Measurements from ENCODE around the gene MYO3A.

Gene MYO3A

GRCh38 chr10:25933653-25934608 lies at the start of gene MYO3A:
Gene MYO3A, plus strand, starts transcription at chr10:25934229. Its CDS starts 17,882 bp downstream, at chr10:25952111.
- no peak for DNase-seq

DNA sequence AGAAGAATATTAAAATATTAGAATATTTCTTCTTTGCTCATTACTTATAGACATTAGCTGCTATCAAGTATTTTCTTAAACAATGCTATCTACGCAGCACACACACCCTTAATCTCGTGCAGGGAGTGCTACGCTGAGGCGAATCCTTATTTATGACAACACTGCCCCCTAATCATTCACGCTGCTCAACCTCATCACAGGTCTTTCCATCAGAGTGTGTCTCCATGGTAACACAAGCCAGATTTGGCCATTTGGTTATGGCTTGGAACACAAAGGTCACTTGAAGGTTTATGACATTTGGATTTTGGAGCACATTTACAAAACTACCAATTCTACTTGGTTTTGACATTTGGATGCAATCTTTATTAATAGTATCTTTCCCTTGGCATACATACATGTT lies 45.4 kb upstream of the MYO3A start:
- no peak for DNase-seq

DNA sequence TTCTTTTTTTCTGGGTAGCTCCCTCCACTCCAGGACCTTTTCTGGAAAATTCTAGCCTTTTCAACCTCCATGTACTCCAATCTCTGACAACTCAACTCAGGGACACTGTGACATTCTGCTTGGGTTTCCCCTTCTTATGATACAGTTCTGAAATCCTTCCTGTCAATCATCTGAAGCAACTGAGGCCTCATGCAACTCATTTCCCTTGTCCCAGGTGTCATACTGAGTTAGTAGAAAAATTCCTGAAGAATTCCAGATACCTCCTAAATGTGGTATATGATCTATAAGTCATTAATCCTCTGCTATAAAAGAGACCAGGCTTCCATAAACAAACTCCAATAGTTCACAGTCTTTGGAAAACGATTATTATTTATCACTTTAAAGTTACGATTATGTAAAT lies 43.0 kb upstream of the MYO3A start:
- no peak for DNase-seq

GRCh38 chr10:25895856-25896255 lies 38.2 kb upstream of the MYO3A start:
- DNase-seq = no peak

GRCh38 chr10:25896421-25896820 lies 37.6 kb upstream of the MYO3A start:
- no peak for DNase-seq

DNA sequence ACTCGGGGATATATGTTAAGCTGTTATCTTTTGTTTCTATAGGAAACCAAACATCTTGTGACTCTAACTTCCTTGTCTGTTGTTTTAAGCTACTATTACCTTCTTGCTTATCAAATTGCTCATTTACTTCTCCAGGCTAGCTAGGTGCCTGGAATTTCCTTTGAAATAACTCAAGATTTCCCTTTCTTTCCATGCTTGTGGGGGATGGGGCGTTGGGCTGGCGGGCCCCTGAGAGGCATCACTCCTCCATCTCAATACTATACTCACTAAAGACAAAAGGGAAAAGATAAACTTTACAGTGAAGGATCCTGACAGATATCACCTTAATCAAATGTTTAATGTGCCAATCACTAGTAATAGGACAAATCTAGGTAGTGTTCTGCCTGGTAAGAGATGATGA lies 34.7 kb upstream of the MYO3A start:
- no peak for DNase-seq

- no peak for DNase-seq
Measured at GRCh38 chr10:25901199-25901598, 32.8 kb upstream of the MYO3A start.

DNA sequence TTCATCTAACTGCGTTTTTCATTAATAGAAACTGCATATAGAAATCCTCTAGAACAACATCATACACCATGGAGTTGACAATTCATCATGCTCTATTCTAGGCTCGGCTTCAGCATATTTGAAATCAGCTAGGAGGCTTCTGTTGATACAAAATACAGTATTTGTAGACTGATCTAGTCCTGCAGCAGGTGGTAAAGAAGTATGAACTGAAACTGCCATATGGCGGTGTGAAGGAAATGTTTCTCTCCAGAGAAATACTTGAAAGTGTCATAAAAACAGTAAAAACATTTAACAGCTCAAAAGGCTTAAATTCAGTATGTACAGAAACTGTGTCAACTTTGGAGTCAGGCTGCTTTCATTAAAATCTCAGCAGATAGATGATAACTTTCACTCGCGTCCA lies 32.0 kb upstream of the MYO3A start:
- DNase-seq = no peak

GRCh38 chr10:25907261-25907660 lies 26.8 kb upstream of the MYO3A start:
- DNase-seq = no peak

- no peak for DNase-seq
Measured at GRCh38 chr10:25912866-25913265, 21.2 kb upstream of the MYO3A start.

DNA sequence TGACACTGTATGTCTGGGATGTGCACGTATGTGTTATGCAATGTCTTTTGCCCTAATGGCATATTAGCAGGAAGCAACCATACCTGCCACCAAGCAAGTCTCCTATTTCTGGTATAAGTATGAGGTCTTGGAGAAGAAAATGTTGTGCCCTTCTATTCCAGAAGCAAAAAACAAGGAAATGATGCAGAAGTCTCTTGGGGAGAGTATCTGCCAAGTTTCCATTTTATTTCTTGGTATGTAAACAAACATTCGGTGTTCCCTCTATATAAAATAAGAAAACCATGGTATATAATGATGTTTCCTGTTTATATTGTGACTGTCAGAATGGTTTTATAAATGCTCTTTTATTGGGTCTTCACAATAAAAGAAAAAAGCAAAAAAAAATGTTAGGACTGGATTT lies 19.3 kb upstream of the MYO3A start:
- DNase-seq = no peak

DNA sequence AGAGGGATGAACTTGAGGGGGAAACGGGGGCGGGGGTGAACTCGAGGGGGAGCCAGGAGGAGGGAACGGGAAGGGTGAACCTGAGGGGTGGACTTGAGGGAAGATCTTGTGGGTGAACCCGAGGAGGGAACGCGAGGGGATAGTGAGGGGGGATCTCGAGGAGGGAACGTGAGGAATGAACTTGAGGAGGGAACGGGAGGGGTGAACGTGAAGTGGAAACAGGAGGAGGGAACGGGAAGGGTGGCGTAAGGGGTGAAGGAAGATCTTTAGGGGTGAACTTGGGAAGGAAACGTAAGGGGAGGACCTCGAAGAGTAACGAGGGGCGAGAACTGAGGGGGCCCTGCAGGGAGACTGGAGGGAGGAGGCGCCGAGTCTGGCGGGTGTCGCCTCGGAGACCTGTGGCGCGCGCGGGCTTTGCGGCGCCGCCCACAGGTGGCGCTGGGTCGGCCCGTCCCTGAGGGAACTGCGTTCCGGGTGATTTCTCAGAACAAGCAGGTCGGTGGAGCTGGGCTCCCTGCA lies 651 bp downstream of the MYO3A start:
- DNase-seq = no peak

DNA sequence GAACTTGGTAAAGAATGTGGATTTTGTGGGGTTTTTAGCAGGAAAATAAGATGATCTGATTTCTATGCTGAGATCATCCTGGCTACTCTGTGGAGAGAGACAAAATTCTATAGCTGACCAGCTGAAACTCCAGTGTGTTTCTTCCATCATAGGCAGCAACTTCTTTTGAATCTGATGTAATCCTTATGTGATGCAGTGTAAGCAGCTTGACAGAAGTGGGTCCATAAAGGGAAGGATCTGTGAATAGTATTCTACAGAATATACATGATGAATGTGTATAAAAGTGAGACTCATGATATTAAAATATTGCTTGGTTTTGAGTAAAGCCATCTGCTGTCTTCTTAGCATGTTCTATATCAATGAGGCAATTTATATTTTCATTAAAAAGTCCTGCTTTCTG lies 4.4 kb downstream of the MYO3A start:
- no peak for DNase-seq

DNA sequence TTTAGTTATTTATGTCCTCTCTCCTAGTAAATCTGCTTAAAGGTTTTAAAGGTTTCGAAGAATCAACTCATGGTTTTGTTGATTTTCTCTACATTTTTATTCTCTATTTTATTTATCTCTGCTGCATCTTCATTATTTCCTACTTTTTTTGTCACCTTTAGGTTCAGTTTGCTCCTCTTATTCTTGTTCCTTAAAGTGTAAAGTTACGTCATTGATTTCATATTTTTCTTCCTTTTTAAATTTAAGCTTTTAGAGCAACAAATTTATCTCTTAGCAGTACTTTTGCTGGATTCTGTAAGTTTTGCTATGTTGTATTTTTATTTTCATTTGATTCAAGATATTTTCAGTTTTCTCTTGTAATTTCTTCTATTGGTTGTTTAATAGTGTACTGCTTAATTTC lies 10.7 kb downstream of the MYO3A start:
- no peak for DNase-seq

DNA sequence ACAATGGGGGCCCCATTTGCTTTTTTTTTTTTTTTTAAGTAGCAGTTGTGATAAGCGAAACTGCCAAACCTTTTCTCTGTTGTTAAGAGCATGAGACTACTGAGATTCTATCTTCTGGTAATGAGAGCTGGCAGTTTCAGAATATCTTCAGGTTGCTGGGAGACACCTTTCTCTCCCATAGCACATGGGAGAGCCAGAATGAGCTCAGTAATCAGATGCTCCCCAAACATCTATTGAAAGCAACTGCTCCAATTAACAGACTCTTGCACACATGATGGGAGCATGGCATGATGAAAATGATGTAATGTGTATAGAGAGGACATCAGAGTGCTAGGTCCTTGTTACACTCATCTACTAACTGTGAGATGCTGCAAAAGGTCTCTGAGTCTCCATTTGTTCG lies 18.8 kb downstream of the MYO3A start:
- no peak for DNase-seq

GRCh38 chr10:25954851-25955250 lies 20.8 kb downstream of the MYO3A start:
- no peak for DNase-seq

DNA sequence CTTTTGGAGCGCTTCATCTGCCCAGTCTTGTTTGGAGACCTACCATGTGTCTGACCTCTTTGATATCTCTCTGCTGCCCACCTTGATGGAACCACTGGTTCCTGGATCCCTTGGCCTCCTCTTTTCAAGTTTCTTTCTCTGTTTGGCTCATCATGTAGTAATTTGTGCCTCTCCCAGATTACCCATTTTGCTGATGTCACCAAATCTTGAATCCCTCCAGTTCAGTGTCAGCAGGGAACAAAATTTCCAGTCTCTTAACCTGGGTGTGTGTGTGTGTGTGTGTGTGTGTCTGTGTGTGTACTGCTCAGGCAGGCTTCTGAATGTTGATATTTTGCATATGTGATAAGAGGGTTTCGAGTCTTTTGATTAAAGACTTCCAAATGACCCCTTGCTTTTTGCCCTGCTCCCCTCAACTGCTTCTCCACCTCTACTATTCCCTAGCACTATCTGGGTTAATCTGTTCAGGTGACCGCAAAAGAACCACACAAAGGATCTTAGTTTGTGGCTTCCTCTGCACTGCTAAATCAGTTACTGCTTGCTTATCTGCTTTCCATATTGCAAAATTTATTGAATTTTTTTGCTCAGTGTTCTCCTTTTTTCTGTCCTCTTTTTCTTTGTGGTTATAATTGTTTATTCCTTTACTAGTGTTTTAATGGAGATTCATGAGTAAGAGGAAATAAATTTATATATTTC lies 25.7 kb downstream of the MYO3A start:
- DNase-seq = no peak

GRCh38 chr10:25965584-25965983 lies 31.6 kb downstream of the MYO3A start:
- no peak for DNase-seq

DNA sequence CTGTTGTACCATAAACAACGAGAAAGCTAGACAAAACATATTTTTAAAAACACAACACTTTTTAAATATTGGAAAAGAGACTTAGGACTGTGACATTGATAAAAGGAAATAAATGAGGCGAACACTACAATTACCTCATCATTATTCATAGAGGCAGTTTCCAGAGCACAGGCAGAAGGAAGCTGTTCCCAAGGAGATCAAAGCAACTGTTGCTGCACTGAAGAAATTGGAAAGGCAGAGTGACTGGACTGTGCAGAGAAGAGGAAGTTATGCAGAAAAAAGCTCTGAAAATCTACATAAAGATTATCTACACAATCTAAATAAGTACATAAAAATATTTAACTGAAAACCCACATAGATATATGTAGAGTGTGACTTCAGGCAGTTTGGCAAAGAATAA lies 32.8 kb downstream of the MYO3A start:
- peak in 1 of 2 experiments; percentile 5 for DNase-seq

- DNase-seq = no peak
Measured at GRCh38 chr10:25972631-25973030, 38.6 kb downstream of the MYO3A start.

DNA sequence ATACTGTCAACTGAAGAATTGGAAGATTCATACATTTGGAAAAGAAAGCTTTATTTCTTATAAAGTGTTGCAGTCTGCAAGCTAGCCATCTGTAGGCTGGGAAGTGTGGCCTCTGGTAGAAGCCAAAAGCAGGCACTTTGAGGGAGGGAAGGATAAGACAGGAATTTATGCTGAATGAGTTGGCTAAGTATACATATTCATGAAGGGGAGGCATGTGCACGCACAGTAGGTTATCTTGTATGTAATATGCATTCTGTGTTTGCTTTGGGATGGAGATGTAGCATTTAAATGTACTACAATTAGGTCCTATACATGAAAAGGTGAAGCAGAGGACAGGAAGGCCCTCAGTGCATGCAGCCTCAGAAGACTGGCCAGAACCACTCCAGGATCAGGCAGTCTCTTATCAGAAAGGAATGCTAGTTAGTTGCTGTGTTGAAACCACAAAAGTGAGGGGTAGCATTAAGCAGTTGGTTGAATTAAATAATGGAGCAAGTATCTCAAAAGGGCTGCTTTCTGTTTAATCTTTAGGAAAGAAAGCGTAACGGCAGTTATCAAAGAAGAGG lies 40.9 kb downstream of the MYO3A start:
- DNase-seq = no peak

- no peak for DNase-seq
Measured at GRCh38 chr10:25978771-25979170, 44.7 kb downstream of the MYO3A start.

- DNase-seq = no peak
Measured at GRCh38 chr10:25982107-25982506, 48.1 kb downstream of the MYO3A start.

- DNase-seq = no peak
Measured at GRCh38 chr10:25988583-25988982, 54.6 kb downstream of the MYO3A start.
